Measurements from ENCODE around the gene PBX1. TPM values are rescaled to one million over a fixed set of nuclear protein-coding genes. Genes with fewer than 3 reads are reported as not detected.
A peak's percentile ranks its signal among the peaks of the same experiment; 100 is the strongest.

The PBX1 gene
- total RNA-seq, 3 donors from 2014 or later (not counting 1 experiment from before 2014, with no cell fraction given): 0.54 to 3.5 (median 1.4) TPM

DNA sequence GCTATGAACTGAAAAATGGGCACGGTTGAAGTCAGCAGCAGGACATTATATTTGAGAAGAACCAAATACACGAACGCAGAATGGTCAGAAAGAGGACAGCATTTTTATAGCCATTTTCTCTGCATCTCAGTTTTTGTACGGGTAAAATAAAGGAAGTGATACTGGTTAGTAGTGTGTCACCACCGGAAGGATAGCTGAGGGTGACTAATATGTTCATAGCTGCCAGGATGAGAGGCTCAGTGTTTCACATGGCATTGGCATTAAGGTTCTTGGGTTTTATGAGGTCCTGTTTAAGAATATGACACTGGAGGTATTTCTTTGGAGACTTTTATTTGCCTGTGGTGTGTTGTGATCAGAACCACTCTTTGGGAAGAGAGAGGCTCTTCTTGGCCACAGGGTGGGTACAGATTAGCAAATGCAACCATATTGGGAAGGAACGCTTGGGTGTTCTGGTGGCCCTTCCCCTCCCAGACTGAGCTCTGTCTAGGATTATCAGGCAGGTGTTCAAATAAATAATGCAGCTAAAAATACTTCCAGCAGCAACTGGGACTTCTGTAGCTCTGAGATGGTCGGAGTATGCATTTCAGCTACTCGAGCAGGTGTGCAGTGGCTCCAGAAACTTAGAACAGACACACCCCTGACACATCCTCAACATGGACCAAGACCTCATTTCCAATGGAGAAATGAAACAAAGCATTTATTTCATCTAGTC is 158.2 kb downstream of the PBX1 start:
- Histone ChIP-seq H3K27ac (ENCODE audit: low read length) (no peak overlapping the region), H3K36me3 (ENCODE audit: control insufficient read depth, insufficient read depth, low read length) (no peaks in the 10 kb centered on the region), H3K9me3 (ENCODE audit: control insufficient read depth, insufficient read depth, low read length) (no peaks in the 10 kb centered on the region), H3K4me3 (ENCODE audit: low read length) (no peak overlapping the region), H3K27me3 (ENCODE audit: control insufficient read depth, insufficient read depth, low read length) (peaks cover 5% of the 10 kb centered on the region), H3K4me1 (ENCODE audit: control insufficient read depth, insufficient read depth, low read length) (peaks cover 29% of the 10 kb centered on the region)
- H3K27ac Mint-ChIP-seq: peak overlapping the region in 1 of 2 donors; percentile 74
- peaks cover 45 to 55% of the 10 kb centered on the region in 2 donors for H3K4me1 Mint-ChIP-seq
- peak overlapping the region; percentile 41 for H3K4me3 Mint-ChIP-seq
- TF ChIP-seq, protein P1, sequence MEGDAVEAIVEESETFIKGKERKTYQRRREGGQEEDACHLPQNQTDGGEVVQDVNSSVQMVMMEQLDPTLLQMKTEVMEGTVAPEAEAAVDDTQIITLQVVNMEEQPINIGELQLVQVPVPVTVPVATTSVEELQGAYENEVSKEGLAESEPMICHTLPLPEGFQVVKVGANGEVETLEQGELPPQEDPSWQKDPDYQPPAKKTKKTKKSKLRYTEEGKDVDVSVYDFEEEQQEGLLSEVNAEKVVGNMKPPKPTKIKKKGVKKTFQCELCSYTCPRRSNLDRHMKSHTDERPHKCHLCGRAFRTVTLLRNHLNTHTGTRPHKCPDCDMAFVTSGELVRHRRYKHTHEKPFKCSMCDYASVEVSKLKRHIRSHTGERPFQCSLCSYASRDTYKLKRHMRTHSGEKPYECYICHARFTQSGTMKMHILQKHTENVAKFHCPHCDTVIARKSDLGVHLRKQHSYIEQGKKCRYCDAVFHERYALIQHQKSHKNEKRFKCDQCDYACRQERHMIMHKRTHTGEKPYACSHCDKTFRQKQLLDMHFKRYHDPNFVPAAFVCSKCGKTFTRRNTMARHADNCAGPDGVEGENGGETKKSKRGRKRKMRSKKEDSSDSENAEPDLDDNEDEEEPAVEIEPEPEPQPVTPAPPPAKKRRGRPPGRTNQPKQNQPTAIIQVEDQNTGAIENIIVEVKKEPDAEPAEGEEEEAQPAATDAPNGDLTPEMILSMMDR (IDR thresholded peaks at IDR 0.05): no peak
- H3K36me3 Mint-ChIP-seq: no peaks in the 10 kb centered on the region
- 57% methylated on average over 8 of the region's 8 CpGs for WGBS (ENCODE audit: insufficient coverage)
- H3K27me3 Mint-ChIP-seq (ENCODE audit: low read depth in 2 of 2): peaks cover 12 to 43% of the 10 kb centered on the region in 2 donors
- DNase-seq (peak in 1 of 2 donors; percentile 6), ATAC-seq (peak; percentile 81 to 97 (median 96))
- no peaks in the 10 kb centered on the region for H3K9me3 Mint-ChIP-seq
- intact Hi-C loops (cut with micrococcal nuclease): loop anchor here (2.0 kb wide), 2 partner anchors 56 to 58 kb away; no protein-coding TSS in a partner anchor

GRCh38 chr1:164718821-164719220 is 159.8 kb downstream of the PBX1 start:
- Histone ChIP-seq H3K9me3 (ENCODE audit: control insufficient read depth, insufficient read depth, low read length) (no peaks in the 10 kb centered on the region), H3K27ac (ENCODE audit: low read length) (no peak overlapping the region), H3K4me1 (ENCODE audit: control insufficient read depth, insufficient read depth, low read length) (peaks cover 29% of the 10 kb centered on the region), H3K27me3 (ENCODE audit: control insufficient read depth, insufficient read depth, low read length) (peaks cover 9% of the 10 kb centered on the region), H3K36me3 (ENCODE audit: control insufficient read depth, insufficient read depth, low read length) (no peaks in the 10 kb centered on the region), H3K4me3 (ENCODE audit: low read length) (no peak overlapping the region)
- ATAC-seq: no peak
- Mint-ChIP-seq H3K9me3 (no peaks in the 10 kb centered on the region), H3K4me1 (peaks cover 51 to 64% of the 10 kb centered on the region in 2 donors), H3K27ac (no peak overlapping the region), H3K36me3 (no peaks in the 10 kb centered on the region), H3K27me3 (ENCODE audit: low read depth in 2 of 2) (peaks cover 18 to 39% of the 10 kb centered on the region in 2 donors), H3K4me3 (no peak overlapping the region)
- WGBS (ENCODE audit: insufficient coverage): 53% methylated on average over 1 of the region's 1 CpG
- TF ChIP-seq, protein P1 (IDR thresholded peaks at IDR 0.05): no peak
- intact Hi-C loops (cut with micrococcal nuclease): no loop called here
- no peak for DNase-seq

DNA sequence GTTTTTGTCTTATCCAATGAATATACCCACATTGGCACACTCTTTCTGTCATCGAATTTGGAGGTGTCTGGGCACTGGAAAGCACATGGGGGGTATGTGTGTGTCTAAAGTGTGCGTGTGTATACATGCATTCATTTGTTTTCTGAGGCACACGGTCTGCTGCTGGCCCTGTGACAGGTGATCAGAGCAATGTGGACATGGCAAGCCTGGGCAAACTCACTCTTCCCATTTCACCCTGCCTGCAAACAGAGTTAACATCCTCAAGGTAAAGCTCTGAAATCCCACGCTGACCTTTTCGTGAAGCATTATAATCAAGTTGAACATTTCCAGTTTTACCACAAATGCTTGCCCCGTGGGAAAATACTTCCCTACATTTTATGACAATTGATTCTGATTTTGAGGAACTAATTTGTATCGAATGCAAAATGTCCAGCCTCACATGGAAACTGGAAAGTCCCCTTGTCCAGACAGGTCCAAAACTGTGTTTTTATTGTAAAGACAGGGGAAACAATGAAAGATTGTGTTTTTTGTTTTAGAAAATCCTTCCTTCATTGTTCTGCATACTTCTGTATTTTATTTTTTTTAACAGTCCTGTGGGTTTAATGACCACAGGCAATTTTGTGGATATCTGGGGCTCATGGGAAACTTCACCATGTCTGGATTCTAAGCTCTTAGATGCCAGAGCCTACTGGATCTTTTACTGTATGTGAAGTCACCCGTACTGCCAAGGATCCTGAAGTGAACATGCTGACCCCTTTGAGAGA is 160.9 kb downstream of the PBX1 start:
- no peak overlapping the region for H3K27ac ChIP-seq (ENCODE audit: low read length)
- WGBS (ENCODE audit: insufficient coverage): 62% methylated on average over 8 of the region's 8 CpGs
- peaks cover 20 to 49% of the 10 kb centered on the region in 2 donors for H3K27me3 Mint-ChIP-seq (ENCODE audit: low read depth in 2 of 2)
- no peaks in the 10 kb centered on the region for H3K36me3 ChIP-seq (ENCODE audit: control insufficient read depth, insufficient read depth, low read length)
- no peak for DNase-seq
- H3K36me3 Mint-ChIP-seq: no peaks in the 10 kb centered on the region
- peaks cover 51 to 64% of the 10 kb centered on the region in 2 donors for H3K4me1 Mint-ChIP-seq
- peaks cover 29% of the 10 kb centered on the region for H3K4me1 ChIP-seq (ENCODE audit: control insufficient read depth, insufficient read depth, low read length)
- H3K9me3 ChIP-seq (ENCODE audit: control insufficient read depth, insufficient read depth, low read length): no peaks in the 10 kb centered on the region
- no peak overlapping the region for H3K4me3 Mint-ChIP-seq
- peak overlapping the region in 1 of 2 donors; percentile 51 for H3K27ac Mint-ChIP-seq
- no peak for ATAC-seq
- no peaks in the 10 kb centered on the region for H3K9me3 Mint-ChIP-seq
- no peak overlapping the region for H3K4me3 ChIP-seq (ENCODE audit: low read length)
- intact Hi-C loops (cut with micrococcal nuclease): no loop called here
- TF ChIP-seq, protein P1 (IDR thresholded peaks at IDR 0.05): no peak
- H3K27me3 ChIP-seq (ENCODE audit: control insufficient read depth, insufficient read depth, low read length): peaks cover 9% of the 10 kb centered on the region
